Neuronal stem cell (in vitro differentiated cells): ENCODE results near the gene EML1.
A peak's percentile ranks its signal among the peaks of the same experiment; 100 is the strongest.

Experiments used
- DNase-seq: peaks from one replicate; pipeline ENCODE4 v3.0.0-alpha.2; 2013; ENCODE audit warnings: low spot score
- H2AFZ ChIP-seq: one replicate; pipeline ENCODE4 v1.6.1; 2013; ENCODE audit warnings: mild to moderate bottlenecking, low read length, inconsistent platforms
- H2AK5ac ChIP-seq: 2 replicates; pipeline ENCODE4 v1.6.1; 2013; ENCODE audit warnings: low read depth, mild to moderate bottlenecking, inconsistent platforms, low read length, moderate library complexity, mixed read lengths
- H2BK120ac ChIP-seq: 2 replicates; pipeline ENCODE4 v1.6.1; 2013; ENCODE audit warnings: low read depth, mild to moderate bottlenecking, inconsistent platforms, low read length, moderate library complexity, mixed read lengths
- H2BK12ac ChIP-seq: one replicate; pipeline ENCODE4 v1.6.1; 2013; ENCODE audit warnings: low read length, inconsistent platforms
- H2BK15ac ChIP-seq: 2 replicates; pipeline ENCODE4 v1.6.1; 2013; ENCODE audit warnings: mild to moderate bottlenecking, low read length, inconsistent platforms, mixed read lengths
- H2BK5ac ChIP-seq: one replicate; pipeline ENCODE4 v1.6.1; 2013; ENCODE audit warnings: inconsistent platforms, mild to moderate bottlenecking, low read length, moderate library complexity
- H3K14ac ChIP-seq: one replicate; pipeline ENCODE4 v1.6.1; 2013; ENCODE audit warnings: low read length, inconsistent platforms
- H3K18ac ChIP-seq: 2 replicates; pipeline ENCODE4 v1.6.1; 2013; ENCODE audit warnings: low read length, inconsistent platforms
- H3K23ac ChIP-seq: 2 replicates; pipeline ENCODE4 v1.6.1; 2013; ENCODE audit warnings: low read depth, mild to moderate bottlenecking, mixed read lengths, low read length, inconsistent platforms; ENCODE audit not compliant: poor library complexity
- H3K27ac ChIP-seq: replicated peaks from 3 replicates; pipeline ENCODE4 v1.5.1; 2013; ENCODE audit warnings: low read length, inconsistent platforms
- H3K27me3 ChIP-seq, 3 experiments: 2 replicates each; pipeline ENCODE4 v1.6.1; 2013; ENCODE audit warnings: low read length in 3 of 3, mild to moderate bottlenecking in 2 of 3, inconsistent platforms in 1 of 3, low read depth in 1 of 3, mixed read lengths in 1 of 3, moderate library complexity in 1 of 3; ENCODE audit not compliant: control insufficient read depth in 3 of 3, insufficient read depth in 3 of 3
- H3K36me3 ChIP-seq, 2 donors: replicated peaks in 1 of 2; 2 replicates each; pipeline ENCODE4 v1.6.1; 2013; ENCODE audit warnings: low read length in 2 of 2; ENCODE audit not compliant: control insufficient read depth in 2 of 2, insufficient read depth in 2 of 2
- H3K4ac ChIP-seq: 2 replicates; pipeline ENCODE4 v1.6.1; 2013; ENCODE audit warnings: inconsistent platforms, mild to moderate bottlenecking, low read length, moderate library complexity
- H3K4me1 ChIP-seq, 2 donors: 1 replicate in 1 of 2; 2 replicates in 1 of 2; pipeline ENCODE4 v1.6.1; 2013; ENCODE audit warnings: low read length in 2 of 2, low read depth in 1 of 2; ENCODE audit not compliant: control insufficient read depth in 2 of 2, insufficient read depth in 1 of 2
- H3K4me2 ChIP-seq: one replicate; pipeline ENCODE4 v1.6.1; 2013; ENCODE audit warnings: mild to moderate bottlenecking, low read length, inconsistent platforms; ENCODE audit not compliant: insufficient read depth, poor library complexity, severe bottlenecking
- H3K4me3 ChIP-seq, 2 donors: 2 replicates each; pipeline ENCODE4 v1.5.1; 2013; ENCODE audit warnings: low read length in 2 of 2, mild to moderate bottlenecking in 2 of 2, inconsistent platforms in 1 of 2, moderate library complexity in 1 of 2
- H3K79me1 ChIP-seq: one replicate; pipeline ENCODE4 v1.6.1; 2013; ENCODE audit warnings: low read depth, mild to moderate bottlenecking, inconsistent platforms, low read length, moderate library complexity
- H3K9ac ChIP-seq: one replicate; pipeline ENCODE4 v1.6.1; 2013; ENCODE audit warnings: mild to moderate bottlenecking, low read depth, low read length, inconsistent platforms; ENCODE audit not compliant: poor library complexity
- H3K9me3 ChIP-seq, 2 donors: replicated peaks in 1 of 2; 2 replicates each; pipeline versions ENCODE3 to v1.6.1; 2013; ENCODE audit warnings: low read length in 2 of 2, mild to moderate bottlenecking in 2 of 2, inconsistent platforms in 1 of 2, low read depth in 1 of 2, mixed read lengths in 1 of 2, moderate library complexity in 1 of 2; ENCODE audit not compliant: control insufficient read depth in 2 of 2, insufficient read depth in 1 of 2
- H4K8ac ChIP-seq: one replicate; pipeline ENCODE4 v1.6.1; 2013; ENCODE audit warnings: low read depth, mild to moderate bottlenecking, inconsistent platforms, low read length, moderate library complexity
- H4K91ac ChIP-seq: one replicate; pipeline ENCODE4 v1.6.1; 2013; ENCODE audit warnings: low read length, low read depth, mild to moderate bottlenecking, inconsistent platforms; ENCODE audit not compliant: poor library complexity
- WGBS, 2 donors: extraction: QIAGEN DNeasy Blood & Tissue Kit; methylation state at CpG; one replicate each; pipeline ENCODE4 v1.1.7; 2013; ENCODE audit warnings: missing lambda C conversion rate in 2 of 2, mixed read lengths in 1 of 2; ENCODE audit not compliant: insufficient read length in 2 of 2, insufficient replicate concordance in 1 of 2; ENCODE audit errors: extremely low coverage in 2 of 2; 5-methylcytosine and 5-hydroxymethylcytosine counted together

The EML1 gene

GRCh38 chr14:99794151-99794780 lies 1.1 kb downstream of the EML1 start:
- DNase-seq = no peak
- peaks cover 0 to 6% (median 0%) of the 10 kb centered on the region in 3 experiments for H3K27me3 ChIP-seq
- no peak overlapping the region for H2BK5ac ChIP-seq
- H3K4me2 ChIP-seq = peak overlapping the region; percentile 73
- no peak overlapping the region for H2AK5ac ChIP-seq
- no peak overlapping the region for H2BK15ac ChIP-seq
- no peak overlapping the region for H3K18ac ChIP-seq
- no peak overlapping the region for H3K27ac ChIP-seq
- H3K9ac ChIP-seq = no peak overlapping the region
- H2BK120ac ChIP-seq = no peak overlapping the region
- no CpG with 5 or more reads among the region's 4 CpGs for WGBS, 2 donors
- H3K79me1 ChIP-seq = no peaks in the 10 kb centered on the region
- H3K4me3 ChIP-seq = peak overlapping the region in 1 of 2 donors; percentile 61
- H3K4me1 ChIP-seq = peaks cover 5 to 7% of the 10 kb centered on the region in 2 donors
- H3K36me3 ChIP-seq = no peaks in the 10 kb centered on the region
- no peak overlapping the region for H4K8ac ChIP-seq
- peaks cover 0 to 11% of the 10 kb centered on the region in 2 donors for H3K9me3 ChIP-seq
- H3K4ac ChIP-seq = no peak overlapping the region
- H3K23ac ChIP-seq = no peak overlapping the region
- H3K14ac ChIP-seq = no peak overlapping the region
- H2AFZ ChIP-seq = peak overlapping the region; percentile 93
- no peak overlapping the region for H4K91ac ChIP-seq
- H2BK12ac ChIP-seq = no peak overlapping the region

GRCh38 chr14:99795046-99795445 lies 1.8 kb downstream of the EML1 start:
- no peak overlapping the region for H3K18ac ChIP-seq
- H3K79me1 ChIP-seq = no peaks in the 10 kb centered on the region

GRCh38 chr14:99797231-99797630 lies 4.0 kb downstream of the EML1 start:
- no peak overlapping the region for H2AK5ac ChIP-seq
- no peak overlapping the region for H2BK120ac ChIP-seq
- peaks cover 1% of the 10 kb centered on the region for H3K79me1 ChIP-seq
- H3K14ac ChIP-seq = no peak overlapping the region
- no peak for DNase-seq
- no peak overlapping the region for H3K4me3 ChIP-seq
- H3K27ac ChIP-seq = no peak overlapping the region
- H4K91ac ChIP-seq = no peak overlapping the region
- peaks cover 3 to 9% of the 10 kb centered on the region in 2 donors for H3K4me1 ChIP-seq
- H3K18ac ChIP-seq = no peak overlapping the region
- H3K23ac ChIP-seq = no peak overlapping the region
- peaks cover 0 to 11% of the 10 kb centered on the region in 2 donors for H3K9me3 ChIP-seq
- no peak overlapping the region for H2BK15ac ChIP-seq
- H2BK12ac ChIP-seq = no peak overlapping the region
- no peak overlapping the region for H4K8ac ChIP-seq
- H3K4me2 ChIP-seq = no peak overlapping the region
- H3K36me3 ChIP-seq = no peaks in the 10 kb centered on the region
- no peaks in the 10 kb centered on the region for H3K27me3 ChIP-seq
- no peak overlapping the region for H3K9ac ChIP-seq
- no peak overlapping the region for H2AFZ ChIP-seq
- no peak overlapping the region for H3K4ac ChIP-seq
- no peak overlapping the region for H2BK5ac ChIP-seq

More at GRCh38 chr14:99795046-99795445, 1.8 kb downstream of the EML1 start:
- Histone ChIP-seq H2BK15ac (no peak overlapping the region), H3K27ac (no peak overlapping the region), H3K9me3 (peaks cover 0 to 11% of the 10 kb centered on the region in 2 donors), H2BK12ac (no peak overlapping the region), H4K8ac (no peak overlapping the region), H3K36me3 (no peaks in the 10 kb centered on the region), H3K27me3 (peaks cover 0 to 6% (median 0%) of the 10 kb centered on the region in 3 experiments), H2BK120ac (no peak overlapping the region), H4K91ac (no peak overlapping the region), H2BK5ac (no peak overlapping the region), H2AK5ac (no peak overlapping the region), H3K14ac (no peak overlapping the region), H3K4me3 (no peak overlapping the region), H3K23ac (no peak overlapping the region), H2AFZ (no peak overlapping the region), H3K9ac (no peak overlapping the region), H3K4ac (no peak overlapping the region), H3K4me1 (peaks cover 5 to 7% of the 10 kb centered on the region in 2 donors), H3K4me2 (no peak overlapping the region)
- no peak for DNase-seq
- WGBS, 2 donors = no CpG with 5 or more reads among the region's 4 CpGs

GRCh38 chr14:99800781-99801180 lies 7.6 kb downstream of the EML1 start:
- H3K36me3 ChIP-seq = no peaks in the 10 kb centered on the region
- H3K23ac ChIP-seq = no peak overlapping the region
- peak overlapping the region; percentile 6 for H3K18ac ChIP-seq
- no CpG with 5 or more reads among the region's 5 CpGs for WGBS, 2 donors
- H3K4me2 ChIP-seq = no peak overlapping the region
- H3K14ac ChIP-seq = no peak overlapping the region
- H3K27me3 ChIP-seq = no peaks in the 10 kb centered on the region
- H2BK120ac ChIP-seq = no peak overlapping the region
- H2AFZ ChIP-seq = no peak overlapping the region
- no peak overlapping the region for H2AK5ac ChIP-seq
- H3K4ac ChIP-seq = no peak overlapping the region
- no peak overlapping the region for H4K8ac ChIP-seq
- H3K4me3 ChIP-seq = no peak overlapping the region
- H3K9me3 ChIP-seq = peaks cover 0 to 11% of the 10 kb centered on the region in 2 donors
- H2BK12ac ChIP-seq = no peak overlapping the region
- H2BK15ac ChIP-seq = no peak overlapping the region
- H4K91ac ChIP-seq = no peak overlapping the region
- no peak overlapping the region for H3K9ac ChIP-seq
- no peak overlapping the region for H3K27ac ChIP-seq
- peaks cover 1% of the 10 kb centered on the region for H3K79me1 ChIP-seq
- peaks cover 9 to 15% of the 10 kb centered on the region in 2 donors for H3K4me1 ChIP-seq
- no peak overlapping the region for H2BK5ac ChIP-seq
- no peak for DNase-seq
